Measurements from ENCODE around the gene ZFPM1.

GRCh38 chr16:88556294-88556988 is 103.4 kb downstream of the ZFPM1 start:
- TF ChIP-seq, protein P1, sequence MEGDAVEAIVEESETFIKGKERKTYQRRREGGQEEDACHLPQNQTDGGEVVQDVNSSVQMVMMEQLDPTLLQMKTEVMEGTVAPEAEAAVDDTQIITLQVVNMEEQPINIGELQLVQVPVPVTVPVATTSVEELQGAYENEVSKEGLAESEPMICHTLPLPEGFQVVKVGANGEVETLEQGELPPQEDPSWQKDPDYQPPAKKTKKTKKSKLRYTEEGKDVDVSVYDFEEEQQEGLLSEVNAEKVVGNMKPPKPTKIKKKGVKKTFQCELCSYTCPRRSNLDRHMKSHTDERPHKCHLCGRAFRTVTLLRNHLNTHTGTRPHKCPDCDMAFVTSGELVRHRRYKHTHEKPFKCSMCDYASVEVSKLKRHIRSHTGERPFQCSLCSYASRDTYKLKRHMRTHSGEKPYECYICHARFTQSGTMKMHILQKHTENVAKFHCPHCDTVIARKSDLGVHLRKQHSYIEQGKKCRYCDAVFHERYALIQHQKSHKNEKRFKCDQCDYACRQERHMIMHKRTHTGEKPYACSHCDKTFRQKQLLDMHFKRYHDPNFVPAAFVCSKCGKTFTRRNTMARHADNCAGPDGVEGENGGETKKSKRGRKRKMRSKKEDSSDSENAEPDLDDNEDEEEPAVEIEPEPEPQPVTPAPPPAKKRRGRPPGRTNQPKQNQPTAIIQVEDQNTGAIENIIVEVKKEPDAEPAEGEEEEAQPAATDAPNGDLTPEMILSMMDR (IDR thresholded peaks at IDR 0.05; ENCODE audit: low read depth, low read length, missing input control), result no peak
- TF ChIP-seq YY1 (IDR thresholded peaks at IDR 0.05) (no peak), GABPA (IDR thresholded peaks at IDR 0.05 in 1 of 2, conservative IDR thresholded peaks at IDR 0.05 in 1 of 2) (no peak), ATF3 (IDR thresholded peaks at IDR 0.05) (no peak), FOXA2 (IDR thresholded peaks at IDR 0.05) (no peak), EGR1 (IDR thresholded peaks at IDR 0.05; ENCODE audit: low read depth in 2 of 2) (no peak), TAF1 (conservative IDR thresholded peaks at IDR 0.05) (no peak)
- TF ChIP-seq, protein P2, sequence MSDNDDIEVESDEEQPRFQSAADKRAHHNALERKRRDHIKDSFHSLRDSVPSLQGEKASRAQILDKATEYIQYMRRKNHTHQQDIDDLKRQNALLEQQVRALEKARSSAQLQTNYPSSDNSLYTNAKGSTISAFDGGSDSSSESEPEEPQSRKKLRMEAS (IDR thresholded peaks at IDR 0.05), result no peak
- TF ChIP-seq, protein P3, sequence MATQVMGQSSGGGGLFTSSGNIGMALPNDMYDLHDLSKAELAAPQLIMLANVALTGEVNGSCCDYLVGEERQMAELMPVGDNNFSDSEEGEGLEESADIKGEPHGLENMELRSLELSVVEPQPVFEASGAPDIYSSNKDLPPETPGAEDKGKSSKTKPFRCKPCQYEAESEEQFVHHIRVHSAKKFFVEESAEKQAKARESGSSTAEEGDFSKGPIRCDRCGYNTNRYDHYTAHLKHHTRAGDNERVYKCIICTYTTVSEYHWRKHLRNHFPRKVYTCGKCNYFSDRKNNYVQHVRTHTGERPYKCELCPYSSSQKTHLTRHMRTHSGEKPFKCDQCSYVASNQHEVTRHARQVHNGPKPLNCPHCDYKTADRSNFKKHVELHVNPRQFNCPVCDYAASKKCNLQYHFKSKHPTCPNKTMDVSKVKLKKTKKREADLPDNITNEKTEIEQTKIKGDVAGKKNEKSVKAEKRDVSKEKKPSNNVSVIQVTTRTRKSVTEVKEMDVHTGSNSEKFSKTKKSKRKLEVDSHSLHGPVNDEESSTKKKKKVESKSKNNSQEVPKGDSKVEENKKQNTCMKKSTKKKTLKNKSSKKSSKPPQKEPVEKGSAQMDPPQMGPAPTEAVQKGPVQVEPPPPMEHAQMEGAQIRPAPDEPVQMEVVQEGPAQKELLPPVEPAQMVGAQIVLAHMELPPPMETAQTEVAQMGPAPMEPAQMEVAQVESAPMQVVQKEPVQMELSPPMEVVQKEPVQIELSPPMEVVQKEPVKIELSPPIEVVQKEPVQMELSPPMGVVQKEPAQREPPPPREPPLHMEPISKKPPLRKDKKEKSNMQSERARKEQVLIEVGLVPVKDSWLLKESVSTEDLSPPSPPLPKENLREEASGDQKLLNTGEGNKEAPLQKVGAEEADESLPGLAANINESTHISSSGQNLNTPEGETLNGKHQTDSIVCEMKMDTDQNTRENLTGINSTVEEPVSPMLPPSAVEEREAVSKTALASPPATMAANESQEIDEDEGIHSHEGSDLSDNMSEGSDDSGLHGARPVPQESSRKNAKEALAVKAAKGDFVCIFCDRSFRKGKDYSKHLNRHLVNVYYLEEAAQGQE (IDR thresholded peaks at IDR 0.05), result no peak

Measured in liver (tissue), 3 donors.